Gastrocnemius medialis (tissue), 4 donors: ENCODE data around the gene APOBEC3B.
"Not testable (repeated sequence)": the region's sequence is repeated elsewhere in the genome, so short reads cannot be mapped to it uniquely, and the experiment has no call there.

Experiments used
- POLR2A ChIP-seq, 2 donors: fragments of 450-650 bp; IDR thresholded peaks; one replicate each; pipeline ENCODE4 v1.6.1; 2017; ENCODE audit warnings: antibody characterized with exemption in 2 of 2, mild to moderate bottlenecking in 2 of 2, moderate library complexity in 2 of 2
- TF ChIP-seq, protein P1 (sequence below), 5 experiments: fragments of 450-650 bp in 3 of 5; fragments of 200-600 bp in 2 of 5; sonication (generic) in 2 of 5; IDR thresholded peaks in 4 of 5; conservative IDR thresholded peaks in 1 of 5; 1 replicate in 4 of 5; 2 replicates in 1 of 5; pipeline ENCODE4 v1.5.1; 2016 to 2019; ENCODE audit warnings: antibody characterized with exemption in 5 of 5, mild to moderate bottlenecking in 3 of 5, moderate library complexity in 3 of 5

DNA sequence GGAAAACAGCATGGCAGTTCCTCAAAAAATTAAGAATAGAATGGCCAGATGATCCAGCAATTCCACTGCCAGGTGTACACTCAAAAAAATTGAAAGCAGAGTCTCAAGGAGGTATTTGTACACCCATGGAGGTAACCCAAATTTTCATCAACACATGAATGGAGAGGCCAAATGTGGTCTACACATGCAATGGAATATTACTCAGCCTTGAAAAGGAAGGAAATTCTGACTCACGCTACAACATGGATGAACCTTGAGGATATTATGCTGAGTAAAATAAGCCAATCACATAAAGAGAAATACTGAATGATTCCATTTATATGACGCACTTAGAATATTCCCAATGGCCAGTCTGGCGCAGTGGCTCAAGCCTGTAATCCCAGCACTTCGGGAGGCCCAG lies 4.9 kb upstream of the APOBEC3B start:
- TF ChIP-seq, protein P1, sequence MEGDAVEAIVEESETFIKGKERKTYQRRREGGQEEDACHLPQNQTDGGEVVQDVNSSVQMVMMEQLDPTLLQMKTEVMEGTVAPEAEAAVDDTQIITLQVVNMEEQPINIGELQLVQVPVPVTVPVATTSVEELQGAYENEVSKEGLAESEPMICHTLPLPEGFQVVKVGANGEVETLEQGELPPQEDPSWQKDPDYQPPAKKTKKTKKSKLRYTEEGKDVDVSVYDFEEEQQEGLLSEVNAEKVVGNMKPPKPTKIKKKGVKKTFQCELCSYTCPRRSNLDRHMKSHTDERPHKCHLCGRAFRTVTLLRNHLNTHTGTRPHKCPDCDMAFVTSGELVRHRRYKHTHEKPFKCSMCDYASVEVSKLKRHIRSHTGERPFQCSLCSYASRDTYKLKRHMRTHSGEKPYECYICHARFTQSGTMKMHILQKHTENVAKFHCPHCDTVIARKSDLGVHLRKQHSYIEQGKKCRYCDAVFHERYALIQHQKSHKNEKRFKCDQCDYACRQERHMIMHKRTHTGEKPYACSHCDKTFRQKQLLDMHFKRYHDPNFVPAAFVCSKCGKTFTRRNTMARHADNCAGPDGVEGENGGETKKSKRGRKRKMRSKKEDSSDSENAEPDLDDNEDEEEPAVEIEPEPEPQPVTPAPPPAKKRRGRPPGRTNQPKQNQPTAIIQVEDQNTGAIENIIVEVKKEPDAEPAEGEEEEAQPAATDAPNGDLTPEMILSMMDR (IDR thresholded peaks at IDR 0.05 in 4 of 5, conservative IDR thresholded peaks at IDR 0.05 in 1 of 5), result not testable (repeated sequence)
- TF ChIP-seq POLR2A (IDR thresholded peaks at IDR 0.05), result not testable (repeated sequence)
